Thyroid gland (tissue), 4 donors: ENCODE results near the gene SPOCK1.

Source experiments
- POLR2A ChIP-seq, 2 donors: fragments of 450-650 bp; IDR thresholded peaks; one replicate each; pipeline ENCODE4 v1.6.1; 2017; ENCODE audit warnings: antibody characterized with exemption in 2 of 2, mild to moderate bottlenecking in 2 of 2, moderate library complexity in 1 of 2
- TF ChIP-seq, protein P1 (sequence below), 6 experiments: fragments of 200-600 bp in 3 of 6; fragments of 450-650 bp in 3 of 6; sonication (generic) in 3 of 6; IDR thresholded peaks; one replicate each; pipeline ENCODE4 v1.5.1; 2016 to 2019; ENCODE audit warnings: antibody characterized with exemption in 6 of 6, mild to moderate bottlenecking in 2 of 6, inconsistent platforms in 1 of 6, moderate library complexity in 1 of 6

GRCh38 chr5:137439645-137440044 lies 59.5 kb downstream of the SPOCK1 start:
- TF ChIP-seq POLR2A (IDR thresholded peaks at IDR 0.05) = no peak
- TF ChIP-seq, protein P1, sequence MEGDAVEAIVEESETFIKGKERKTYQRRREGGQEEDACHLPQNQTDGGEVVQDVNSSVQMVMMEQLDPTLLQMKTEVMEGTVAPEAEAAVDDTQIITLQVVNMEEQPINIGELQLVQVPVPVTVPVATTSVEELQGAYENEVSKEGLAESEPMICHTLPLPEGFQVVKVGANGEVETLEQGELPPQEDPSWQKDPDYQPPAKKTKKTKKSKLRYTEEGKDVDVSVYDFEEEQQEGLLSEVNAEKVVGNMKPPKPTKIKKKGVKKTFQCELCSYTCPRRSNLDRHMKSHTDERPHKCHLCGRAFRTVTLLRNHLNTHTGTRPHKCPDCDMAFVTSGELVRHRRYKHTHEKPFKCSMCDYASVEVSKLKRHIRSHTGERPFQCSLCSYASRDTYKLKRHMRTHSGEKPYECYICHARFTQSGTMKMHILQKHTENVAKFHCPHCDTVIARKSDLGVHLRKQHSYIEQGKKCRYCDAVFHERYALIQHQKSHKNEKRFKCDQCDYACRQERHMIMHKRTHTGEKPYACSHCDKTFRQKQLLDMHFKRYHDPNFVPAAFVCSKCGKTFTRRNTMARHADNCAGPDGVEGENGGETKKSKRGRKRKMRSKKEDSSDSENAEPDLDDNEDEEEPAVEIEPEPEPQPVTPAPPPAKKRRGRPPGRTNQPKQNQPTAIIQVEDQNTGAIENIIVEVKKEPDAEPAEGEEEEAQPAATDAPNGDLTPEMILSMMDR (IDR thresholded peaks at IDR 0.05) = no peak
